AG04449 (cell line): ENCODE measurements around the gene ZNF524.

Experiments used
- CTCF ChIA-PET: fragments of 350-600 bp; formaldehyde crosslinking; extraction: SDS; loops from one replicate; lab custom pipeline; 2021; ENCODE audit warnings: antibody characterized with exemption; lab: Yijun Ruan, JAX
- POLR2A ChIA-PET: fragments of 400-600, 350-600 bp; formaldehyde crosslinking; extraction: SDS; loops from one replicate; lab custom pipeline; 2020; ENCODE audit warnings: antibody characterized with exemption, inconsistent platforms; lab: Yijun Ruan, JAX
- DNase-seq: peaks from one replicate; pipeline ENCODE4 v3.0.0-alpha.2; 2010; ENCODE audit warnings: low read depth, low spot score
- H3K4me3 ChIP-seq: 2 replicates; pipeline ENCODE4 v1.5.1; 2011; ENCODE audit warnings: low read depth, mild to moderate bottlenecking, control low read depth, low read length
- CTCF ChIP-seq: IDR thresholded peaks from one replicate; pipeline ENCODE4 v1.5.1; 2011; ENCODE audit warnings: mild to moderate bottlenecking, moderate library complexity, low read length, control low read depth, inconsistent platforms; ENCODE audit not compliant: insufficient read depth; ENCODE audit errors: missing control alignments

ZNF524 gene

GRCh38 chr19:55619286-55619685, 19.2 kb downstream of the ZNF524 start:
- CTCF ChIA-PET: interaction anchor here (1.8 to 5.4 kb wide), 4 partner anchors 12 to 115 kb away, joined by 5 to 53 read pairs (median 28); partner anchors contain the start of gene ZNF865
- POLR2A ChIA-PET: interaction anchor here (0.6 kb wide), 1 partner anchor 13 kb away, joined by 3 read pairs; no protein-coding TSS in a partner anchor
- no peak overlapping the region for H3K4me3 ChIP-seq
- DNase-seq: no peak
- TF ChIP-seq CTCF: no peak

GRCh38 chr19:55620410-55621204, 20.5 kb downstream of the ZNF524 start:
- DNase-seq: no peak
- POLR2A ChIA-PET: interaction anchor here (0.9 kb wide), 1 partner anchor 126 kb away, joined by 3 read pairs; no protein-coding TSS in a partner anchor
- CTCF ChIA-PET: interaction anchor here (1.4 to 5.4 kb wide), 4 partner anchors 12 to 153 kb away, joined by 5 to 53 read pairs (median 28); partner anchors contain the start of gene ZNF865
- no peak for TF ChIP-seq CTCF
- H3K4me3 ChIP-seq: no peak overlapping the region

- no peak for TF ChIP-seq CTCF
- no peak overlapping the region for H3K4me3 ChIP-seq
- ChIA-PET POLR2A (interaction anchor here (0.9 kb wide), 1 partner anchor 127 kb away, joined by 3 read pairs; no protein-coding TSS in a partner anchor), CTCF (interaction anchor here (1.4 to 5.4 kb wide), 3 partner anchors 11 to 153 kb away, joined by 5 to 53 read pairs (median 43); partner anchors contain the start of gene ZNF865)
- DNase-seq: no peak
These were observed 21.2 kb downstream of the ZNF524 start for GRCh38 chr19:55621205-55621672.

- no peak overlapping the region for H3K4me3 ChIP-seq
- no peak for DNase-seq
- ChIA-PET POLR2A (interaction anchor here (0.8 to 0.9 kb wide), 2 partner anchors 23 to 127 kb away, joined by 3 read pairs; partner anchors contain the start of gene FIZ1), CTCF (interaction anchor here (1.3 to 5.4 kb wide), 3 partner anchors 9 to 11 kb away, joined by 3 to 53 read pairs (median 10); no protein-coding TSS in a partner anchor)
- no peak for TF ChIP-seq CTCF
These were observed 21.7 kb downstream of the ZNF524 start for GRCh38 chr19:55621673-55622231.

- no peak overlapping the region for H3K4me3 ChIP-seq
- no peak for TF ChIP-seq CTCF
- DNase-seq: no peak
- ChIA-PET POLR2A (interaction anchor here (0.8 kb wide), 1 partner anchor 23 kb away, joined by 3 read pairs; the partner anchor contains the start of gene FIZ1), CTCF (interaction anchor here (1.3 to 7.6 kb wide), 5 partner anchors 10 to 117 kb away, joined by 3 to 74 read pairs (median 35); no protein-coding TSS in a partner anchor)
These were observed 22.3 kb downstream of the ZNF524 start for GRCh38 chr19:55622242-55622969.
